Left lung (tissue), 14 donors: ENCODE results near the gene PPP1R26. TPM values are rescaled to one million over a fixed set of nuclear protein-coding genes. Genes with fewer than 3 reads are reported as not detected.
"Not testable (repeated sequence)": the region's sequence is repeated elsewhere in the genome, so short reads cannot be mapped to it uniquely, and the experiment has no call there.

Source experiments
- ATAC-seq: fragments of 200-7000 bp; cut with Tn5 transposase; one replicate; pipeline ENCODE4 v1.9.1; 2020; ENCODE audit warnings: moderate library complexity
- DNase-seq, 4 donors: peaks; one replicate each; pipeline ENCODE4 v3.0.0-alpha.2; 2013 to 2020
- H3K27ac ChIP-seq, 2 donors: fragments of 200-600 bp; sonication (generic) in 1 of 2; one replicate each; pipeline versions ENCODE4 v1.5.0 to v1.8.0; 2020 to 2021
- H3K27me3 ChIP-seq, 2 donors: fragments of 200-600 bp; sonication (generic) in 1 of 2; one replicate each; pipeline versions ENCODE4 v1.5.0 to v1.8.0; 2020 to 2021
- H3K36me3 ChIP-seq, 2 donors: fragments of 200-600 bp; sonication (generic) in 1 of 2; one replicate each; pipeline versions ENCODE4 v1.5.0 to v1.8.0; 2020 to 2021
- H3K4me1 ChIP-seq, 2 donors: fragments of 200-600 bp; one replicate each; pipeline ENCODE4 v1.8.0; 2021
- H3K4me3 ChIP-seq, 2 donors: fragments of 200-600 bp; sonication (generic) in 1 of 2; one replicate each; pipeline versions ENCODE4 v1.5.0 to v1.8.0; 2020 to 2021; ENCODE audit warnings: mild to moderate bottlenecking in 1 of 2
- H3K9me3 ChIP-seq, 2 donors: fragments of 200-600 bp; sonication (generic) in 1 of 2; one replicate each; pipeline versions ENCODE4 v1.5.0 to v1.8.0; 2020 to 2021
- intact Hi-C, 2 donors: fragments of 100-400 bp; cut with DNase I; formaldehyde crosslinking; loops; one replicate each; pipeline versions ENCODE4 v1.11.2 to v1.14.2; 2022
- long read RNA-seq, 12 donors: library from polyadenylated mRNA in 2 of 12; unstranded in 2 of 12; transcript quantifications; one replicate each; pipeline ENCODE4 v2.0.0 and lab custom pipeline, GENCODE V29; 2019 to 2026
- polyA plus RNA-seq, 6 donors: library from polyadenylated mRNA; unstranded; fragments of 120-200 nt; gene quantifications; one replicate each; pipeline ENCODE4 v1.2.1, GENCODE V29; 2013; ENCODE audit not compliant: insufficient read length in 6 of 6
- total RNA-seq, 2 donors: library from RNA; stranded (reverse); fragmentation: NEBNext Ultra II Directional; extraction: Animal tissue kit (Norgen Biotek cat#: 25700); gene quantifications; one replicate each; pipeline ENCODE4 v1.2.1, GENCODE V29; 2021
- TF ChIP-seq, protein P1 (sequence below), 2 donors: fragments of 200-600 bp; sonication (generic) in 1 of 2; IDR thresholded peaks; one replicate each; pipeline versions ENCODE4 v1.5.0 to v1.8.0; 2021; ENCODE audit warnings: antibody characterized with exemption in 2 of 2
- donor health status: DM: no; HTN: yes; CAD: no.
- donor health status: DM: no; HTN: no; CAD: no.

PPP1R26 gene, protein sequence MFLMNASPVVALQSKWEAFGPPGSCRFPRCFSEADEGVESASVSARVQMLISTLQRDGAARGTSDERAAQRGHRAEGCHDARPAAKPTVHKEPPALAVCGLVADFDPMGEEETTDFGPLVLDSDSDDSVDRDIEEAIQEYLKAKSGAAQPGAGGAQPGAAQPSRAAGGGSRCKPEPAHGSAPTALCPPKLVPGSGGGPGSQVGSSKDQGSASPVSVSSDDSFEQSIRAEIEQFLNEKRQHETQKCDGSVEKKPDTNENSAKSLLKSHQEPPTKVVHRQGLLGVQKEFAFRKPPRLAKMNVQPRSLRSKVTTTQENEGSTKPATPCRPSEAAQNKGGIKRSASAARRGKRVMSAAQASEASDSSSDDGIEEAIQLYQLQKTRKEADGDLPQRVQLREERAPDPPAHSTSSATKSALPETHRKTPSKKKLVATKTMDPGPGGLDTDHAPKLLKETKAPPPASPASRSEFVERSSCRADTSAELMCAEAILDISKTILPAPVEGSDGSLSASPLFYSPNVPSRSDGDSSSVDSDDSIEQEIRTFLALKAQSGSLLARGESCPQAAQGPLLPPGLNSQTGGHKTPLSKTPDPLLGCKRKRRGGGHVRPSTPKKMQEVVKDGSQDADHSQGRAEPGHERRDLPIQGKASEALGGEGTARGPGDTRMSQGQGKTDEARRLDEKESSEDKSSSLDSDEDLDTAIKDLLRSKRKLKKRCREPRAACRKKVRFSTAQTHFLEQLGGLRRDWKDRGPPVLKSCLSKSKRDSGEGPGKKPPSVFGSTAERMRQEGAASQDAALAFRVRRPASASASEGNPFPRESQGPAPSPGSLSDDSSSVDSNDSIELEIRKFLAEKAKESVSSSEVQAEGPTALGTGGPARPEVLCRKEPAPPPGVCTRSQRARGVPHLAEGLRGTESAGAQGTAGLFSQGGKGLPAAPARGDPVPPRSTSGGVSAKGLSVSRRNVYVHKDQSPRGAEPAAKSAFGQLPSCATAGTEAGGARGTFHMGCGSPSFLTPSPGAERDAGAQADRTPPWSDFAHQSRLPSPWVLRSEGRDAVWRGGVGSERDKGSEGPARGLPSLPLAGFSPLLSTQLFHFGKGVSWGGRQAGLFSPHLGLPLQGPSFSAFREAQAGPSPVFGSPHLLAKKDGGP (N-terminal part only)
- total RNA-seq (10 to 100 TPM; 18.1 to 20.7 TPM), polyA plus RNA-seq (10 to 100 TPM; 25.3 to 37.7 (median 32.1) TPM)
- long read RNA-seq, donor 1, full-length matches to known transcripts: 28 of 28 reads
- long read RNA-seq, donor 1, partial matches to known transcripts: 0 of 28 reads
- long read RNA-seq, donor 1, other reads (novel, unspliced or antisense): 0 of 28 reads
- long read RNA-seq, donor 2, full-length matches to known transcripts: 16 of 16 reads
- long read RNA-seq, donor 2, partial matches to known transcripts: 0 of 16 reads
- long read RNA-seq, donor 2, other reads (novel, unspliced or antisense): 0 of 16 reads
- long read RNA-seq, donor 3, full-length matches to known transcripts: 17 of 17 reads
- long read RNA-seq, donor 3, partial matches to known transcripts: 0 of 17 reads
- long read RNA-seq, donor 3, other reads (novel, unspliced or antisense): 0 of 17 reads
- long read RNA-seq, donor 4, full-length matches to known transcripts: 3 of 3 reads
- long read RNA-seq, donor 4, partial matches to known transcripts: 0 of 3 reads
- long read RNA-seq, donor 4, other reads (novel, unspliced or antisense): 0 of 3 reads
- long read RNA-seq, donor 5, full-length matches to known transcripts: 23 of 23 reads
- long read RNA-seq, donor 5, partial matches to known transcripts: 0 of 23 reads
- long read RNA-seq, donor 5, other reads (novel, unspliced or antisense): 0 of 23 reads
- long read RNA-seq, donor 6, full-length matches to known transcripts: 10 of 10 reads
- long read RNA-seq, donor 6, partial matches to known transcripts: 0 of 10 reads
- long read RNA-seq, donor 6, other reads (novel, unspliced or antisense): 0 of 10 reads
- long read RNA-seq, donor 7, full-length matches to known transcripts: 2 of 2 reads
- long read RNA-seq, donor 7, partial matches to known transcripts: 0 of 2 reads
- long read RNA-seq, donor 7, other reads (novel, unspliced or antisense): 0 of 2 reads
- long read RNA-seq, donor 8, full-length matches to known transcripts: 24 of 24 reads
- long read RNA-seq, donor 8, partial matches to known transcripts: 0 of 24 reads
- long read RNA-seq, donor 8, other reads (novel, unspliced or antisense): 0 of 24 reads
- long read RNA-seq, donor 9: 0 reads
- long read RNA-seq, donor 10, full-length matches to known transcripts: 1 of 1 reads
- long read RNA-seq, donor 10, partial matches to known transcripts: 0 of 1 reads
- long read RNA-seq, donor 10, other reads (novel, unspliced or antisense): 0 of 1 reads
- long read RNA-seq, donor 11, full-length matches to known transcripts: 19 of 19 reads
- long read RNA-seq, donor 11, partial matches to known transcripts: 0 of 19 reads
- long read RNA-seq, donor 11, other reads (novel, unspliced or antisense): 0 of 19 reads
- long read RNA-seq, donor 12, full-length matches to known transcripts: 17 of 17 reads
- long read RNA-seq, donor 12, partial matches to known transcripts: 0 of 17 reads
- long read RNA-seq, donor 12, other reads (novel, unspliced or antisense): 0 of 17 reads

DNA sequence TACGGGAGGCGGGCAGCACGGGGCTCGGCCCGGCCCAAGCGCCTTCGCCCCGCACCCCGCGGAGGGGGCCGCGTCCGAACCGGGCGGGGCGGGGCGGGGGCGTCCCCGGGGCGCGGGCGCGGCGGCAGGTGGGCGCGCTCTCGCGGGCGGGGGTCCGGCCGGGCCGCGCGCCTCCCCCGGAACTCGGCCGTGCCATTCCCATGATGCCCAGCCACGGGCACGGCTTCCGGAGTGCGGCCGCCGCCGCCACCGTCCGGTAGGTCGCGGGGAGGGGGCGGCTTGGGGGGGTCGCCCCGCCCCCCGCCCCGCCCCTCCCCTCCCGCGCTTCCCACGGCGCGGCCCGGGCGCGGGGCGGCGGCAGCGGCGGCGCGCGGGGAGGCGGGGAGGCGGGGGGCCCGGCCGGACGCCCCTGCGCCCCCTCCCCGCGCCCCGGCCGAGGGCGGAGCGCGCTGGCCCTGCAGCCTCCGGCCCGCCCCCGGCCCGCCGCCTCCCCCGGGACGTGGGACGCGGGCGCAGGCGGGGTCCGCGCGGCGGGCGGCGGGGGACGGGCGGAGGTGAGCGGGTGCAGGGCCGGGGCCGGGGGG is at the start of gene PPP1R26:
PPP1R26 (plus strand) TSS at position 314 of the 584 bp plus-strand sequence. CDS start 4,729 bp downstream, outside the sequence.
- TF ChIP-seq, protein P1, sequence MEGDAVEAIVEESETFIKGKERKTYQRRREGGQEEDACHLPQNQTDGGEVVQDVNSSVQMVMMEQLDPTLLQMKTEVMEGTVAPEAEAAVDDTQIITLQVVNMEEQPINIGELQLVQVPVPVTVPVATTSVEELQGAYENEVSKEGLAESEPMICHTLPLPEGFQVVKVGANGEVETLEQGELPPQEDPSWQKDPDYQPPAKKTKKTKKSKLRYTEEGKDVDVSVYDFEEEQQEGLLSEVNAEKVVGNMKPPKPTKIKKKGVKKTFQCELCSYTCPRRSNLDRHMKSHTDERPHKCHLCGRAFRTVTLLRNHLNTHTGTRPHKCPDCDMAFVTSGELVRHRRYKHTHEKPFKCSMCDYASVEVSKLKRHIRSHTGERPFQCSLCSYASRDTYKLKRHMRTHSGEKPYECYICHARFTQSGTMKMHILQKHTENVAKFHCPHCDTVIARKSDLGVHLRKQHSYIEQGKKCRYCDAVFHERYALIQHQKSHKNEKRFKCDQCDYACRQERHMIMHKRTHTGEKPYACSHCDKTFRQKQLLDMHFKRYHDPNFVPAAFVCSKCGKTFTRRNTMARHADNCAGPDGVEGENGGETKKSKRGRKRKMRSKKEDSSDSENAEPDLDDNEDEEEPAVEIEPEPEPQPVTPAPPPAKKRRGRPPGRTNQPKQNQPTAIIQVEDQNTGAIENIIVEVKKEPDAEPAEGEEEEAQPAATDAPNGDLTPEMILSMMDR (IDR thresholded peaks at IDR 0.05): no peak
- Histone ChIP-seq H3K27me3 (peaks cover 0 to 40% of the 10 kb centered on the region in 2 donors), H3K36me3 (peaks cover 0 to 9% of the 10 kb centered on the region in 2 donors), H3K9me3 (no peaks in the 10 kb centered on the region), H3K4me3 (peak within 1 kb of the TSS; percentile 66 to 79), H3K4me1 (peaks cover 10 to 21% of the 10 kb centered on the region in 2 donors), H3K27ac (peak within 1 kb of the TSS; percentile 79 to 85)
- peak in 2 of 4 donors; percentile 24 to 83 for DNase-seq
- peak; percentile 7 for ATAC-seq
- intact Hi-C loops: no loop called here

DNA sequence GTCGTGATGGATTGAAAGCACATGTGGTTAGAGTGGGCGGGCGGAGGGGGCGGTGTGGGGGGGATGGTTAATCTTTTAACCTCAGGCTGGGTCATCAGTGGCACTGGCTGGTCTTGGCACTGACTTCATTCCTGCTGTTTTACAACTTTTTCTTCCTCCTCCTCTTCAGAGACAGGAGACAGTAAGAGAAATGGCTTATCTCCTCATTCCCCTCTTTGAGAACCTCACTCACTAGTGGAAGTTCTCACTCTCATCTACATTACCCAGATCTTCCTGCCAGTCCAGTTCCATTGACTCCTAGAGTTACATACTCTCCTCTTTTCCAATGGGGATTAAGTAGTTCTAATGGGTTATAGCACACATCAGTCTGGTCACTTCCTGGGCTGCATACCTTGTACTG is 42.3 kb upstream of the PPP1R26 start:
- H3K27ac ChIP-seq: no peak overlapping the region
- ATAC-seq: no peak
- intact Hi-C loops: no loop called here

DNA sequence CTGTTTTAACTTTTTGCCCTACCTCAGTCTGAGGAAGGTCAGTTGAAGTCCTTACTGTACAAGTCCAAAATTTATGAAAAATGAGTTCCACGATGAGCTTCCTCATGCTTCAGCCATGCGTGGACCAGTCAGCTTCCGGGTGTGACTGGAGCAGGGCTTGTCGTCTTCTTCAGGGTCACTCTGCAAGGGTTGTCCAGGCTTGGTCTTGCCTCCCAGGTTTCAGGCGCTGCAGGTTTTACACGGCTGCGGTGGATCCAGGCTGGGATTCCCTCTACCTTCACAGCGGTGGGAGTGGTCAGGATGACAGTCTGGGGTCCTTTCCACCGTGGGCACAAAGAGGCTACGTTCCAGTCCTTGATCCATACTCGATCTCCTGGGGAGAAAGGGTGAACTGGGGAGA is 41.9 kb upstream of the PPP1R26 start:
- intact Hi-C loops, H3K27ac ChIP-seq, H3K4me3 ChIP-seq, H3K4me1 ChIP-seq, H3K36me3 ChIP-seq, ATAC-seq, DNase-seq, H3K27me3 ChIP-seq: not testable (repeated sequence)
- peaks cover 0 to 12% of the 10 kb centered on the region in 2 donors for H3K9me3 ChIP-seq

More for the DNA sequence above, 42.3 kb upstream of the PPP1R26 start:
- TF ChIP-seq, protein P1 (IDR thresholded peaks at IDR 0.05): no peak
- DNase-seq: no peak
- Histone ChIP-seq H3K4me3 (no peak overlapping the region), H3K9me3 (peaks cover 0 to 12% of the 10 kb centered on the region in 2 donors), H3K27me3 (no peaks in the 10 kb centered on the region), H3K36me3 (no peaks in the 10 kb centered on the region), H3K4me1 (no peaks in the 10 kb centered on the region)

DNA sequence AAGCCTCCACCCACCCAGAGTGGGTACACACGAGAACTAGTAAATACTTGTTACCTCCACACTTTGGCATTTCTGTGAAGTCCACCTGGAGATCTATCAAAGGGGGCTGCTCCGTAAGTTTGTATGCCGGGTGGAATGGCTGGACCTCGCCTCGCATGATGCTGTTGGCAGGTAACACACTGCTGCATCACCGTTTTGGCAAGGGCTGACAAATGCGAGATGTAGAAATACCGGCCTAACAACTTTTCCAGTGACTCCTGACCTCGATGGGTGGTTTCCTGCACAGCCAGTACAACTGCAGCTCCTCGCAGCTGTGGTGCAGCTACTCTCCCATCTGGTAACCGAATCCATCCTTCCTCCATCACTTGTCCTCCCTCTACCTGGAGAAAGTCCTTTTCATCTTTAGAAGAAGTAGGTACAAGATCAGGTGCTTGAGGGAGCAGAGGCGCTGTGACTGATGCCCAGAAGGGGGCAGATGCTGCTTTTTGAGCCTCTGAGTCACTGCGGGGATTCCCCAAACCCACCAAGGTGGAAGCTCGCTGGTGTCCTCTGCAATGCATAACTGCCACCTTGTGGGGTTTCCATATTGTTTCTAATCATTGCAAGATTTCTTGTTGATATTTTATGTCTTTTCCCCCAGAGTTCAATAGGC is 40.9 kb upstream of the PPP1R26 start:
- H3K9me3 ChIP-seq: peaks cover 0 to 12% of the 10 kb centered on the region in 2 donors
- H3K27me3 ChIP-seq, intact Hi-C loops, H3K36me3 ChIP-seq, H3K4me1 ChIP-seq, H3K4me3 ChIP-seq, ATAC-seq, H3K27ac ChIP-seq: not testable (repeated sequence)
- peak in 1 of 4 donors; percentile 51 for DNase-seq

DNA sequence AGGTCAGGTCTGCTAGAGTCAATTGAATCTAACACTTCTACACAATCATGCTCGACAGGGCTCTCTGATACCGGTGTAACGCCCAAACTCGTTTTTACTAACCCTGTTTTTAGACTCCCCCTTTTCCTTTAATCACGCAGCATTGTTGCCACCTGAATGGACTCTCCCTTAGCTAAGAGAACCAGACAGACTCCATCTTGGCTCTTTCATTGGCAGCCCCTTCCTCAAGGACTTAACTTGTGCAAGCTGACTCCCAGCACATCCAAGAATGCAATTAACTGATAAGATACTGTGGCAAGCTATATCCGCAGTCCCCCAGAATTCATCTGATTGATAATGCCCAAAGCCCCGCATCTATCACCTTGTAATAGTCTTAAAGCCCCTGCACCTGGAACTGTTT is 40.1 kb upstream of the PPP1R26 start:
- H3K4me1 ChIP-seq, ATAC-seq, DNase-seq, intact Hi-C loops, H3K4me3 ChIP-seq, H3K36me3 ChIP-seq, H3K27ac ChIP-seq: not testable (repeated sequence)
- H3K9me3 ChIP-seq: peaks cover 0 to 12% of the 10 kb centered on the region in 2 donors
- H3K27me3 ChIP-seq: peaks cover 0 to 13% of the 10 kb centered on the region in 2 donors
